Common myeloid progenitor, CD34-positive (primary cell): ENCODE measurements around the gene USP22.

Source experiments
- CTCF ChIA-PET: fragments of 350-600 bp; sonication (Branson Sonifier 250); formaldehyde crosslinking; loops from one replicate; lab custom pipeline; 2021; ENCODE audit warnings: antibody characterized with exemption; lab: Charles Lee
- POLR2A ChIA-PET: fragments of 350-600 bp; sonication (Branson Sonifier 250); formaldehyde crosslinking; loops from one replicate; lab custom pipeline; 2021; ENCODE audit warnings: antibody characterized with exemption; lab: Charles Lee
- DNase-seq, 3 donors: peaks; one replicate each; pipeline versions ENCODE4 v3.0.0 to v3.0.0-alpha.2; 2013
- H3K27ac ChIP-seq, 2 experiments: 1 replicate in 1 of 2; 2 replicates in 1 of 2; pipeline ENCODE4 v1.7.0; 2013; ENCODE audit warnings: inconsistent platforms in 2 of 2, low read length in 2 of 2, mild to moderate bottlenecking in 2 of 2, low read depth in 1 of 2, moderate library complexity in 1 of 2; ENCODE audit not compliant: severe bottlenecking in 2 of 2, insufficient read depth in 1 of 2, poor library complexity in 1 of 2
- H3K27me3 ChIP-seq, 5 experiments: replicated peaks in 2 of 5; 1 replicate in 3 of 5; 2 replicates in 2 of 5; pipeline versions ENCODE4 v1.6.1 to v1.7.0; 2013; ENCODE audit warnings: low read length in 4 of 5, mild to moderate bottlenecking in 2 of 5, moderate library complexity in 2 of 5, inconsistent platforms in 1 of 5; ENCODE audit not compliant: insufficient read depth in 5 of 5, control insufficient read depth in 4 of 5
- H3K36me3 ChIP-seq, 4 experiments: 1 replicate in 2 of 4; 2 replicates in 2 of 4; pipeline versions ENCODE4 v1.6.1 to v1.7.0; 2013; ENCODE audit warnings: low read length in 3 of 4, control low read depth in 1 of 4, mild to moderate bottlenecking in 1 of 4; ENCODE audit not compliant: control insufficient read depth in 4 of 4, insufficient read depth in 4 of 4
- H3K4me1 ChIP-seq, 4 experiments: 1 replicate in 3 of 4; 2 replicates in 1 of 4; pipeline versions ENCODE4 v1.6.1 to v1.7.1; 2013; ENCODE audit warnings: low read length in 3 of 4, mild to moderate bottlenecking in 3 of 4, control low read depth in 1 of 4, inconsistent platforms in 1 of 4, moderate library complexity in 1 of 4; ENCODE audit not compliant: control insufficient read depth in 4 of 4, insufficient read depth in 4 of 4; ENCODE audit errors: control extremely low read depth in 1 of 4
- H3K4me3 ChIP-seq, 7 experiments: 1 replicate in 4 of 7; 2 replicates in 3 of 7; pipeline versions ENCODE4 v1.5.1 to v1.7.0; 2013; ENCODE audit warnings: mild to moderate bottlenecking in 7 of 7, low read length in 6 of 7, moderate library complexity in 6 of 7, inconsistent platforms in 2 of 7, low read depth in 2 of 7, control low read depth in 1 of 7; ENCODE audit not compliant: insufficient read depth in 4 of 7, control insufficient read depth in 1 of 7; ENCODE audit errors: extremely low read depth in 1 of 7
- H3K9me3 ChIP-seq, 5 experiments: 1 replicate in 4 of 5; 2 replicates in 1 of 5; pipeline versions ENCODE4 v1.6.1 to v1.7.1; 2013; ENCODE audit warnings: low read length in 4 of 5, mild to moderate bottlenecking in 2 of 5, inconsistent platforms in 1 of 5, low read depth in 1 of 5, moderate library complexity in 1 of 5; ENCODE audit not compliant: control insufficient read depth in 4 of 5, insufficient read depth in 2 of 5; ENCODE audit errors: control extremely low read depth in 1 of 5
- WGBS: methylation state at CpG from one replicate; pipeline ENCODE4 v1.1.5; 2013; ENCODE audit not compliant: insufficient coverage; 5-methylcytosine and 5-hydroxymethylcytosine counted together

USP22 gene

GRCh38 chr17:21049457-21049856, 6.6 kb upstream of the USP22 start:
- Histone ChIP-seq H3K27me3 (peaks cover 0 to 10% (median 4%) of the 10 kb centered on the region in 5 experiments), H3K27ac (no peak overlapping the region), H3K4me3 (no peak overlapping the region), H3K36me3 (no peaks in the 10 kb centered on the region), H3K4me1 (peaks cover 0 to 4% (median 1%) of the 10 kb centered on the region in 4 experiments), H3K9me3 (no peaks in the 10 kb centered on the region)
- ChIA-PET POLR2A (no interaction called here), CTCF (no interaction called here)
- 100% methylated on average over 1 of the region's 1 CpG for WGBS
- no peak for DNase-seq

- POLR2A ChIA-PET, result no interaction called here
- Histone ChIP-seq H3K4me3 (no peak overlapping the region), H3K27me3 (no peaks in the 10 kb centered on the region), H3K4me1 (peaks cover 6 to 15% (median 8%) of the 10 kb centered on the region in 4 experiments), H3K27ac (no peak overlapping the region), H3K36me3 (no peaks in the 10 kb centered on the region), H3K9me3 (no peaks in the 10 kb centered on the region)
- WGBS, result no CpG with 5 or more reads among the region's 3 CpGs
- CTCF ChIA-PET, result interaction anchor here (0.9 kb wide), 1 partner anchor 33 kb away, joined by 3 read pairs; no protein-coding TSS in a partner anchor
- DNase-seq, result no peak
These were observed 3.4 kb upstream of the USP22 start for GRCh38 chr17:21046216-21046615.

GRCh38 chr17:21044971-21045370, 2.2 kb upstream of the USP22 start:
- Histone ChIP-seq H3K4me1 (peaks cover 11 to 26% (median 19%) of the 10 kb centered on the region in 4 experiments), H3K27ac (no peak overlapping the region), H3K9me3 (no peaks in the 10 kb centered on the region), H3K4me3 (no peak overlapping the region), H3K36me3 (no peaks in the 10 kb centered on the region), H3K27me3 (no peaks in the 10 kb centered on the region)
- no peak for DNase-seq
- ChIA-PET POLR2A (no interaction called here), CTCF (interaction anchor here (1.5 to 3.0 kb wide), 3 partner anchors 11 to 59 kb away, joined by 3 to 12 read pairs (median 5); no protein-coding TSS in a partner anchor)
- WGBS, result 98% methylated on average over 7 of the region's 10 CpGs

- H3K9me3 ChIP-seq, result no peaks in the 10 kb centered on the region
- peak overlapping the region; percentile 50 to 81 for H3K27ac ChIP-seq
- H3K27me3 ChIP-seq, result no peaks in the 10 kb centered on the region
- ChIA-PET CTCF (interaction anchor here (0.6 to 3.0 kb wide), 25 partner anchors 8 to 462 kb away, joined by 3 to 12 read pairs (median 4); no protein-coding TSS in a partner anchor), POLR2A (interaction anchor here (0.6 to 1.8 kb wide), 7 partner anchors 9 to 232 kb away, joined by 3 to 10 read pairs (median 3); no protein-coding TSS in a partner anchor)
- peak; percentile 99 to 100 (median 99) for DNase-seq
- peaks cover 11 to 33% (median 26%) of the 10 kb centered on the region in 4 experiments for H3K4me1 ChIP-seq
- peak overlapping the region; percentile 9 to 75 (median 54) for H3K4me3 ChIP-seq
- WGBS, result 8% methylated on average over 33 of the region's 50 CpGs
- H3K36me3 ChIP-seq, result peaks cover 0 to 6% (median 0%) of the 10 kb centered on the region in 4 experiments
These were observed 753 bp upstream of the USP22 start for GRCh38 chr17:21043296-21044232.

DNA sequence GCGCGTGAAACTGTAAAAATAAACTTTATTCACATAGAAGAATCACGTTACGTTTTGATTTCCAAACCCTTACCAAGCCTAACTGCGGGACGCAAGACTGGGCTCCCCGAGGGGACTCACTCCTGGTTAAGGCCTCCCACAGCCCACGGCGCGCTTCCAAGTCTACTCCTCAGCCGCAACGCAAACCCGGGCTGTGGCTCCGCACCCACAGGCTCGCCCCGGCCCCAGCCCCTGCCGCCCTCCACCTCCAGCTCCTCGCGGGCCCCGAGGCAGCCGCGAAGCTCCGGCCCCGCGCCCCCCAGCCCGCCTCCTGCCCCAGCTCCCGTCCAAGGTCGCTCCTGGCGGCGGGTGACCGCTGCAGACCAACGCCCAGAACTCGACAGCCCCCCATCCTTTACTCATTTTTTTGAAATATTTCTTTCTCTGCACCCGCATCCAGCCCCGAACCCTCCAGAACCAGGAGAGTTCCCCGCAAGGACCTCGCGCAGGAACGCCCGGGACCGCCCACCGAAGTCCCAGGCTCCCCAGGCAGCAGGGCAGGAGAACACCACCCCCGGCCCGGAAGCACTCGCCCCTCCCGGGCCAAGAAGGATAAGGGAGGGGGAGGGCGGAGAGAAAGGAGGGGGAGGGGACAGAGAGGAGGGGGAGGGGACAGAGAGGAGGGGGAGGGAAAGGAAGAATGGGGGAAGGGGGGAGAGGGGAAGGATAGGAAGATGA, 912 bp downstream of the USP22 start:
- POLR2A ChIA-PET, result interaction anchor here (1.2 to 1.7 kb wide), 2 partner anchors 7 to 234 kb away, joined by 3 to 6 read pairs; no protein-coding TSS in a partner anchor
- peaks cover 0 to 12% (median 9%) of the 10 kb centered on the region in 4 experiments for H3K36me3 ChIP-seq
- H3K4me3 ChIP-seq, result peak overlapping the region; percentile 70 to 98 (median 91)
- WGBS, result under 1% methylated on average over 41 of the region's 47 CpGs
- H3K9me3 ChIP-seq, result no peaks in the 10 kb centered on the region
- peak overlapping the region; percentile 94 to 97 for H3K27ac ChIP-seq
- H3K4me1 ChIP-seq, result peaks cover 11 to 41% (median 36%) of the 10 kb centered on the region in 4 experiments
- CTCF ChIA-PET, result interaction anchor here (0.9 to 1.3 kb wide), 2 partner anchors 58 to 246 kb away, joined by 3 read pairs; no protein-coding TSS in a partner anchor
- DNase-seq, result peak; percentile 66 to 70 (median 67)
- no peaks in the 10 kb centered on the region for H3K27me3 ChIP-seq

GRCh38 chr17:21039839-21040575, 2.8 kb downstream of the USP22 start:
- no peaks in the 10 kb centered on the region for H3K9me3 ChIP-seq
- POLR2A ChIA-PET, result no interaction called here
- H3K4me3 ChIP-seq, result peak overlapping the region in 6 of 7 experiments; percentile 70 to 98 (median 92)
- 64% methylated on average over 5 of the region's 6 CpGs for WGBS
- H3K36me3 ChIP-seq, result peaks cover 8 to 19% (median 10%) of the 10 kb centered on the region in 4 experiments
- H3K4me1 ChIP-seq, result peaks cover 25 to 58% (median 51%) of the 10 kb centered on the region in 4 experiments
- peak; percentile 65 to 89 (median 84) for DNase-seq
- CTCF ChIA-PET, result interaction anchor here (1.1 to 1.6 kb wide), 8 partner anchors 11 to 87 kb away, joined by 3 to 5 read pairs (median 4); partner anchors contain the start of gene DHRS7B
- no peaks in the 10 kb centered on the region for H3K27me3 ChIP-seq
- peak overlapping the region in 1 of 2 experiments; percentile 97 for H3K27ac ChIP-seq
